ENCODE data around the gene ZNF445.
"Not testable (repeated sequence)": the region's sequence is repeated elsewhere in the genome, so short reads cannot be mapped to it uniquely, and the experiment has no call there.

Gene ZNF445

GRCh38 chr3:44476181-44476611 lies 1.3 kb downstream of the ZNF445 start:
- no peak for DNase-seq (ENCODE audit: low read depth)

DNA sequence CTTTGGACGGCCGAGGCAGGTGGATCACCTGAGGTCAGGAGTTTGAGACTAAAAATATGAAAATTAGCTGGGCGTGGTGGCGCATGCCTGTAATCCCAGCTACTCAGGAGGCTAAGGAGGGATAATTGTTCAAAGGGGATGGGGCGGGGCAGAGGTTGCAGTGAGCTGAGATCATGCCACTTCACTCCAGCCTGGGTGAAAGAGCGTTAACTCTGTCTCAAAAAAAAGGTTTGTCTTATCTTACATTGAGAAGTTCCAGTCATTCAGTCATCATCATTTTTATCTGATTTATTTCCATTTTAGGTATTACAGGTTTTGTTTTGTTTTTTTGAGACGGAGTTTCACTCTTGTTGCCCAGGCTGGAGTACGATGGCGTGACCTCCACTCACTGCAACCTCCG lies 2.6 kb downstream of the ZNF445 start:
- not testable (repeated sequence) for DNase-seq (ENCODE audit: low read depth)

DNA sequence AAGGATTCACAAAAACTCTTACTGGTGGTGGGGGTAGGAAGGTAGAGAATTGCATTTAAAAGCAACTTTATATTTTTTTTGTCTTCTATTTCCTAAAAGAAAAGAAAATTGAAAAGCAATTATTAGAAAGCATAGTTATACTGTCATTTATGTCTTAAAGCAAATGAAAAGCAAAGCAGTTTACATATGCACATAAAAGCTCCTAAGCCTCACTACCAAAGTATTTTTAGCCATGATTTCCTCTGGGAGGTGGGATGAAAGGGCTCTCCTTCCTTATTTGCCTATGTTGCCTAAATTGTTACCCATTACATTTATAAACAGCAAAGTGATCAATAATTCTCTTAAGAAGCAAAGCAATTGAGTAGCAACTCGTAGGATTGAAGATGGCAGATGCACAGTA lies 7.0 kb downstream of the ZNF445 start:
- DNase-seq (ENCODE audit: low read depth), result no peak

GRCh38 chr3:44469914-44470313 lies 7.6 kb downstream of the ZNF445 start:
- no peak for DNase-seq (ENCODE audit: low read depth)

- DNase-seq (ENCODE audit: low read depth), result no peak
Measured at GRCh38 chr3:44468572-44469520, 8.6 kb downstream of the ZNF445 start.

GRCh38 chr3:44468099-44468537 lies 9.4 kb downstream of the ZNF445 start:
- DNase-seq (ENCODE audit: low read depth), result not testable (repeated sequence)

- no peak for DNase-seq (ENCODE audit: low read depth)
Measured at GRCh38 chr3:44467241-44467640, 10.2 kb downstream of the ZNF445 start.

DNA sequence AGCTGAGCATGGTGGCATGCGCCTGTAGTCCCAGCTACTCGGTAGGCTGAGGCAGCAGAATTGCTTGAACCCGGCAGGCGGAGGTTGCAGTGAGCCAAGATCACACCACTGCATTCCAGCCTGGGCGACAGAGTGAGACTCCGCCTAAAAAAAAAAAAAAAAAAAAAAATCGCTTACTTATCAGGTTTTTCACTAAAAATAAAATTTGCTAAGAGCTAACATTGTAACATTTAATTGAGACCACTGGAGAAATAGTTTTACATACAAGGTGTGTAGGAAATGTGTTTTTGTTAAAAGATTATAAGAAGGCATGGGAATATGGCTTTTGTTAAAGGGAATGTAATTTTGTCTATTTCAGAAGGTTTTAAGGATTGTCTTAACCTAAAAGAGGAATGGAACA lies 12.6 kb downstream of the ZNF445 start:
- not testable (repeated sequence) for DNase-seq (ENCODE audit: low read depth)

GRCh38 chr3:44464509-44464908 lies 13.0 kb downstream of the ZNF445 start:
- no peak for DNase-seq (ENCODE audit: low read depth)

DNA sequence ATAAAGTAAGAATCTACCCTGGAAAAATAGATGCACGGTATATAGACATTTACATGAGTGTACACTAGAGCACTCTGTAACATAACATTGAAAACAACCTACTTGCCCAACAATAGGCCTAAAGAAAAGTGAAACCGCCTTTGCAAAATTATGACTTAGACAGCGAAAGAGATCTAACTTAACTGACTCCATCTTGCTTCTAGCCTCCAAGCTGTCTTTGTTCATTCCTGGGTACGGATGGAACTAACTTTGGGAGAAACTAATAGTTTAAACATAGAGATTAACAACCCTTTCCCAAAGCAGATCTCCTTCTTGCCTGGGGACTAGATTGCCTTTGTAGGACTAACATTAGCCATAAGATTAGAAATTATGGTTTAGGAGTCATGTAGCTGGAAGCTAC lies 17.4 kb downstream of the ZNF445 start:
- not testable (repeated sequence) for DNase-seq (ENCODE audit: low read depth)

DNA sequence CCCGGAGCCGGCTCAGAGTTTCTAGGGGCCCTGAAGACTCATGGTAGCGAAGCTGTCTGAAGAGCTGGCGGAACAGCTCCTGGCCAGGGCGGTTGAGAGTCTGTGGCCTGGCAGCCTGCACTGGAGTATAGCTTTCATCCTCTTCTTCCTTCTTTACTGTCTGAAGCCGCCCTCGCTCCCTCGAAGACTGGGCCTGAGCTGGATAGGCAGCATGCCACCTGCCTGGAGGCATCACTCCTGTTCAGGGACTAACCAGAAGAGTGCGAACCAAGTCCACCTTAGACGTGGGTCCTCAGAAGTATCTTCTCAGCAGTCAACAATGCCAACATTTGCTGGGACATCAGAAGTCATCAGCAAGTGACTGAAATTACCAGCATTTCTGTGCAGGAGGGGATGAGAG lies 22.2 kb downstream of the ZNF445 start:
- no peak for DNase-seq (ENCODE audit: low read depth)

DNA sequence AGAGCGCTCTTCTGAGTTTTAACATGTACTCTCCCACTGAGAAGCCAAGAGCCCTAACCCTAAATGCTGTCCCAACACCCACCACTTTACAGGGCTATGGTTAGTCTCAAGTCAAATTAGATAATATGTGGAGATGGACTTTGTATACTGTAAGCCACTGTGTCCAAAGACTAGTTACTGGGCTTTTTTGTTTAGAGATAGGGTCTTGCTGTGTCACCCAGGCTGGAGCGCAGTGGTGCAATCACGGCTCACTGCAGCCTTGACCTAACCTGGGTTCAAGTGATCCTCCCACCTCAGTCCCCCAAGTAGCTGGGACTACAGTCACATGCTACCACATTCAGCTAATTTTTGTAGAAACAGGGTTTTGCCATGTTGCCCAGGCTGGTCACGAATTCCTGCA lies 23.2 kb downstream of the ZNF445 start:
- no peak for DNase-seq (ENCODE audit: low read depth)

DNA sequence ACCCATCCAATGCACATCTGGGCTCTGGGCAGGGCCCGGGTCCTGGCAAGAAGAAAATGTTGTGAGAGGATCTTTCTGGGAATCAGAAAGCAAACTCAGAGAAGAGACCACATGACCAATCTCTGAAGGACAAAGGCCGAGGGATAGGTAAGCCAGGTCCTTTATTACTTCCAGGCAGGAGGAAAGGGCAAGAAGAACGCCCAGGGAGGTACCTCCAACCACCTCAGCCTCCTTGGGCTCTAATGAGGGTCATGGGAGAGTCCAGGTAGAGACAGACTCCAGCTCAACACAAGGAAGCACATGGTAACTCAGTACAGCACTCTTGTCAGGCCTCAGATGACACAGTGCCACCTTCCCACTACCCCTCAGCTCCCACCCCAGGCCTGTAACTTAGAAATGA lies 26.0 kb downstream of the ZNF445 start:
- no peak for DNase-seq (ENCODE audit: low read depth)

DNA sequence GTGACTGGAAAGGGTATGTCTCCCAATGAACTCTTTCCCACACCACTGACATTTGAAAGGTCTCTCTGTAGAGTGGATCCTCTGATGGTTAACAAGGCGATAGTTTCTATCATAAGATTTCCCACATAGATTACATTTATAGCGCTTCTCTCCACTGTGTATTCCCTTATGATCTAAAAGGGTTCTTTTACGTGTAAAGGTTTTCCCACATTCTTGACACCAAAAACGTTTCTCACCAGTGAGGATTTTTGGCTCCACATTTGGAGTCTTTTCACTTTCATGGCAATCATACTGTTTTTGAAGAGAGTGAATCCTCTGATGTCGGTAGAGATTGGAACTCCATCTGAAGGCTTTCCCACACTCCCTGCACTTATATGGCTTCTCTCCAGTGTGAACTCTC lies 30.5 kb downstream of the ZNF445 start:
- no peak for DNase-seq (ENCODE audit: low read depth)

GRCh38 chr3:44445786-44446185 lies 31.7 kb downstream of the ZNF445 start:
- DNase-seq (ENCODE audit: low read depth), result no peak

GRCh38 chr3:44444896-44445691 lies 32.4 kb downstream of the ZNF445 start:
- no peak for DNase-seq (ENCODE audit: low read depth)

DNA sequence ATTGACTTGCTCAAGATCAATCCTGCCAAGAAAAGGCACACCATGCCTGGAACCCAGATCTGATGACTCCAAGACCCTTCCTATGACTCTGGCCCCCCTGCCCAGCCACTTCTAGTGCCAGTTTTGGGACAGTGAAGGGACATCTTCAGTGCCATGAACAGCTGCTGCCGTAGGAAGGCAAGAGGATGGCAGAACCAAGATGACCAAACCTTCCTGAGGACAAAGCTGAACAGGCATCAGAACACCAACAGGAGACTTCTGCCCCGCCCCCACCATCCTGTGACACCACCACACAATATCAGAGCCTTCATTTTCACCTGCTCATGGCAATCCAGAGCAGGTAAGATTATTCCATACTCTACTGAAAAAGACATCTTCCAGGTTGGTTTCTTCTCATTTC lies 33.0 kb downstream of the ZNF445 start:
- no peak for DNase-seq (ENCODE audit: low read depth)

- no peak for DNase-seq (ENCODE audit: low read depth)
Measured at GRCh38 chr3:44442596-44443309, 34.7 kb downstream of the ZNF445 start.

DNA sequence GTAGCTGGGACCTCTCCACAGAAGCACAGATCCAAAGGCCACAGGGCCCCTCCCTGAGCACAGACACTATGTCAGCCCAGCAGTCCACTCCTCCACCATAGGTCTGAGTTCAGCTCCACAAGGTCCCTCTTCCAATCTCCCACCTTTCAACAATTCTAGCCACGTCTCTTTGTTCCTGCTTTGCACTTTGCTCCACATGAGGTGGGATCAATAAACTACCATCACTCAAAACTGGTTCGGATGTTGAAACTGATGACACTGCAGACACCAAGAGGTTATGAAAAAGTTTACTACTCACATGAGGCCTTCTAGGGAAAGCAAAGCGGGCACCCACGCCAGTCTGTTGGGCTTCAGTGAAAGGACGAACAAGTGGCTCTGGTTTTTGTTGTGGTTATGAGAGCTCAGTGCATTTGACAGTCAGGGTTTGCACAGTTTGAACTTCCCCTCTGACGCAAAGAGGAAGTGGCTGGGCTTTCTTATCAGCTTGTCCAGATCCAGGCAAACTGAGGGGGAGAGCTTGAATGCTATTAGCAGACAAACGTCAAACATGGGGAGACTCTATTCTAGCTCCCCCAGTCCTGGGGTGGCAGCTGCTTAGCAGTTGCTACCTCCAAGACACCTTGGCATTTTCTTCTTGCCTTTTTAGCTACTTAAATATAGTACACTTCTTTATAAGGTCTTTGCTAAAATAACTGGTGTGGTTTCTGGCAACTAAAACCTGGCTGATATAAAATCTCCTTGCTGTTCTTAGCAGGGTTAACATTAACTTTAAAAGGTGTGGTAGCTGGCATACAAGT lies 37.8 kb downstream of the ZNF445 start:
- peak; percentile 27 for DNase-seq (ENCODE audit: low read depth)

- DNase-seq (ENCODE audit: low read depth), result no peak
Measured at GRCh38 chr3:44437800-44438199, 39.7 kb downstream of the ZNF445 start.

DNA sequence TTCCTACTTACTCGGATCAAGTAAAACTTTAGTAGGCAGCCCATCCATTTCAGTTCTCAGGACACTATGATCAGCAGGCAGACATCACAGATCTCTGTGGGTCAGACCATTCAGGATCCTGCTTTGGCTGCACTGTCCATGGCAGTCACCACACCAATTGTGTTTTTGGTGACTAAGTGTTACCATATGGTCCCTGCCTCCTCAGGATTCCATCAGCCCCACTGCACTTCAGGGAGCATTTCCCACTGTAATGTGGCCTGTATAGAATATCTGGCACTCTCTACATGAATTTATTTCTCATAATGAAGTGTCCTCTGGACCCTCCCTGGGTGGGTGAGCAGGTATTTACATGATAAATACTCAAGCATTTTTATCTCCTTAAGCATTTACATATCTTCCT lies 41.3 kb downstream of the ZNF445 start:
- no peak for DNase-seq (ENCODE audit: low read depth)

All from T follicular helper cell (primary cell).